Measurements from ENCODE around the gene ZCCHC24. TPM values are rescaled to one million over a fixed set of nuclear protein-coding genes. Genes with fewer than 3 reads are reported as not detected.

ZCCHC24 gene
- total RNA-seq, 1 experiment from 2014 or later = 3.8 TPM

- Histone ChIP-seq H3K4me1 (ENCODE audit: insufficient read depth, low read length) (no peaks in the 10 kb centered on the region), H3K79me1 (ENCODE audit: insufficient read depth, low read depth, low read length, poor library complexity, severe bottlenecking) (no peaks in the 10 kb centered on the region), H4K8ac (replicated peaks; ENCODE audit: insufficient read length, low read depth, low read length) (no peak overlapping the region), H4K5ac (ENCODE audit: insufficient read length, low read depth, low read length) (no peak overlapping the region), H3K79me2 (ENCODE audit: insufficient read depth, low read length) (no peaks in the 10 kb centered on the region), H3K14ac (ENCODE audit: insufficient read depth, low read length) (no peak overlapping the region), H2AFZ (ENCODE audit: low read length) (no peak overlapping the region), H2BK15ac (ENCODE audit: low read depth, low read length) (no peak overlapping the region), H4K91ac (ENCODE audit: insufficient read length, low read depth, low read length) (no peak overlapping the region), H3K18ac (ENCODE audit: insufficient read length, low read depth, low read length) (no peak overlapping the region), H2BK120ac (ENCODE audit: low read depth, low read length, poor library complexity, severe bottlenecking) (no peak overlapping the region), H3K4me2 (ENCODE audit: insufficient read depth, insufficient read length, low read length) (no peak overlapping the region), H3K9ac (ENCODE audit: extremely low read depth, insufficient read length, low read length) (no peak overlapping the region), H2BK12ac (ENCODE audit: insufficient read length, low read depth, low read length) (no peak overlapping the region), H3K4ac (ENCODE audit: low read depth, low read length) (no peak overlapping the region), H3K9me3 (ENCODE audit: control insufficient read depth, low read depth, low read length) (no peaks in the 10 kb centered on the region), H2AK5ac (ENCODE audit: insufficient read length, low read length) (no peak overlapping the region), H2BK5ac (ENCODE audit: insufficient read length, low read length) (no peak overlapping the region), H2BK20ac (ENCODE audit: low read depth, low read length, poor library complexity, severe bottlenecking) (no peak overlapping the region), H4K20me1 (ENCODE audit: control insufficient read depth, insufficient read depth, insufficient read length) (no peaks in the 10 kb centered on the region), H3K56ac (ENCODE audit: insufficient read length, low read depth, low read length) (no peak overlapping the region), H3K27ac (ENCODE audit: insufficient read length, low read depth, low read length) (no peak overlapping the region), H3K23me2 (ENCODE audit: insufficient read length, low read depth, low read length, poor library complexity, severe bottlenecking) (no peaks in the 10 kb centered on the region), H3T11ph (ENCODE audit: low read length) (no peak overlapping the region), H3K27me3 (ENCODE audit: insufficient read depth, low read length) (no peaks in the 10 kb centered on the region), H3K23ac (ENCODE audit: insufficient read length, low read depth, low read length) (no peak overlapping the region)
- DNase-seq = no peak
- TF ChIP-seq, protein P1, sequence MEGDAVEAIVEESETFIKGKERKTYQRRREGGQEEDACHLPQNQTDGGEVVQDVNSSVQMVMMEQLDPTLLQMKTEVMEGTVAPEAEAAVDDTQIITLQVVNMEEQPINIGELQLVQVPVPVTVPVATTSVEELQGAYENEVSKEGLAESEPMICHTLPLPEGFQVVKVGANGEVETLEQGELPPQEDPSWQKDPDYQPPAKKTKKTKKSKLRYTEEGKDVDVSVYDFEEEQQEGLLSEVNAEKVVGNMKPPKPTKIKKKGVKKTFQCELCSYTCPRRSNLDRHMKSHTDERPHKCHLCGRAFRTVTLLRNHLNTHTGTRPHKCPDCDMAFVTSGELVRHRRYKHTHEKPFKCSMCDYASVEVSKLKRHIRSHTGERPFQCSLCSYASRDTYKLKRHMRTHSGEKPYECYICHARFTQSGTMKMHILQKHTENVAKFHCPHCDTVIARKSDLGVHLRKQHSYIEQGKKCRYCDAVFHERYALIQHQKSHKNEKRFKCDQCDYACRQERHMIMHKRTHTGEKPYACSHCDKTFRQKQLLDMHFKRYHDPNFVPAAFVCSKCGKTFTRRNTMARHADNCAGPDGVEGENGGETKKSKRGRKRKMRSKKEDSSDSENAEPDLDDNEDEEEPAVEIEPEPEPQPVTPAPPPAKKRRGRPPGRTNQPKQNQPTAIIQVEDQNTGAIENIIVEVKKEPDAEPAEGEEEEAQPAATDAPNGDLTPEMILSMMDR (conservative IDR thresholded peaks at IDR 0.05) = no peak
- Mint-ChIP-seq H3K9me3 (no peaks in the 10 kb centered on the region), H3K27ac (no peak overlapping the region), H3K27me3 (ENCODE audit: low read depth) (no peaks in the 10 kb centered on the region; the same call in 1 of the 2 replicates), H3K36me3 (ENCODE audit: insufficient read depth in 1 of 3, low read depth in 3 of 3) (peaks cover 50 to 83% (median 77%) of the 10 kb centered on the region in 3 experiments; a peak in 6 of 7 replicates), H3K4me3 (no peak overlapping the region), H3K4me1 (peaks cover 0 to 2% of the 10 kb centered on the region in 2 experiments; a peak in 2 of 4 replicates)
- no CpG with 5 or more reads among the region's 11 CpGs for WGBS (ENCODE audit: extremely low coverage, insufficient read length, low lambda C conversion rate)
Measured at GRCh38 chr10:79353726-79354125, 91.7 kb downstream of the ZCCHC24 start.
